ENCODE measurements around the gene CYBRD1.

- TF ChIP-seq, protein P1, sequence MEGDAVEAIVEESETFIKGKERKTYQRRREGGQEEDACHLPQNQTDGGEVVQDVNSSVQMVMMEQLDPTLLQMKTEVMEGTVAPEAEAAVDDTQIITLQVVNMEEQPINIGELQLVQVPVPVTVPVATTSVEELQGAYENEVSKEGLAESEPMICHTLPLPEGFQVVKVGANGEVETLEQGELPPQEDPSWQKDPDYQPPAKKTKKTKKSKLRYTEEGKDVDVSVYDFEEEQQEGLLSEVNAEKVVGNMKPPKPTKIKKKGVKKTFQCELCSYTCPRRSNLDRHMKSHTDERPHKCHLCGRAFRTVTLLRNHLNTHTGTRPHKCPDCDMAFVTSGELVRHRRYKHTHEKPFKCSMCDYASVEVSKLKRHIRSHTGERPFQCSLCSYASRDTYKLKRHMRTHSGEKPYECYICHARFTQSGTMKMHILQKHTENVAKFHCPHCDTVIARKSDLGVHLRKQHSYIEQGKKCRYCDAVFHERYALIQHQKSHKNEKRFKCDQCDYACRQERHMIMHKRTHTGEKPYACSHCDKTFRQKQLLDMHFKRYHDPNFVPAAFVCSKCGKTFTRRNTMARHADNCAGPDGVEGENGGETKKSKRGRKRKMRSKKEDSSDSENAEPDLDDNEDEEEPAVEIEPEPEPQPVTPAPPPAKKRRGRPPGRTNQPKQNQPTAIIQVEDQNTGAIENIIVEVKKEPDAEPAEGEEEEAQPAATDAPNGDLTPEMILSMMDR (IDR thresholded peaks at IDR 0.05) = no peak
- no peak for TF ChIP-seq POLR2A (IDR thresholded peaks at IDR 0.05)
Observed at GRCh38 chr2:171590116-171590515, 67.8 kb downstream of the CYBRD1 start.
